Brain pericyte (primary cell): ENCODE measurements around the gene EIF3F.

Experiments
- DNase-seq: peaks from one replicate; pipeline ENCODE4 v3.0.0-alpha.2; 2012; ENCODE audit warnings: low read depth, low spot score

EIF3F gene

DNA sequence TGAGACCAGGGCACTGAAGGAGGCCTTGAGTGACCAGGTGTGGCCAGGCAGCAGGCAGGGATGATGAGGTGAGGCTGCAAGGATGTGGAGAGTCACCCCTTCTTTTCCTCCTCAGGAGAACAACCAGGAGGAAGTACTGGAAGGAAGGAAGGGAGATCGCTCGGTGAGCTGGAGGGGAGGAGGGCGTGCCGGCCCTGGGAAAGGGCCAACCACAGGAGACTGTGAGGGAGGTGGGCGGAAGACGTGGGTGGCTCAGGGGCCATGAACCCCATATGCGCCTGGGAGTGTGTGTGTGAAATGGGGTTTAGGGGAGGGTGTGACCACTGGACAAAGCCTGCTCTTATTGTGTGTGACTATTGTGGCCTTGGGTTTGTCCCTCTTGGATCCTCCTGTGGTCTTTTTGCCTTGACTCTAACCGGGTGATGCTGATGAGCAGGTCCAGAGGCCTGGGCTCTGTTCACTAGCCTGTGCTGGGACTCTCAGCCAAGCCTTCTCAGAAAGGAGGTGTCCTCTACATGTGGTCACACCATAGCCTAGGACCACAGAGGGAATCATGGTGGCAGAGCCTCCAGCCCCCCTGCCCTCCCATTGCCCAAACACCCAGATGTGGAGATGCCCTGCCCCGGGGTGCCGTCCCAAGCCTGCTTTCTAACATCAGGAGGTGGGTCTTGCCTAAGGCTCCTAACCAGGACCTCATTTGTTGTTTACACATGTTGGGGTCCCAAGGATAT, 52.6 kb downstream of the EIF3F start:
- DNase-seq: no peak

DNA sequence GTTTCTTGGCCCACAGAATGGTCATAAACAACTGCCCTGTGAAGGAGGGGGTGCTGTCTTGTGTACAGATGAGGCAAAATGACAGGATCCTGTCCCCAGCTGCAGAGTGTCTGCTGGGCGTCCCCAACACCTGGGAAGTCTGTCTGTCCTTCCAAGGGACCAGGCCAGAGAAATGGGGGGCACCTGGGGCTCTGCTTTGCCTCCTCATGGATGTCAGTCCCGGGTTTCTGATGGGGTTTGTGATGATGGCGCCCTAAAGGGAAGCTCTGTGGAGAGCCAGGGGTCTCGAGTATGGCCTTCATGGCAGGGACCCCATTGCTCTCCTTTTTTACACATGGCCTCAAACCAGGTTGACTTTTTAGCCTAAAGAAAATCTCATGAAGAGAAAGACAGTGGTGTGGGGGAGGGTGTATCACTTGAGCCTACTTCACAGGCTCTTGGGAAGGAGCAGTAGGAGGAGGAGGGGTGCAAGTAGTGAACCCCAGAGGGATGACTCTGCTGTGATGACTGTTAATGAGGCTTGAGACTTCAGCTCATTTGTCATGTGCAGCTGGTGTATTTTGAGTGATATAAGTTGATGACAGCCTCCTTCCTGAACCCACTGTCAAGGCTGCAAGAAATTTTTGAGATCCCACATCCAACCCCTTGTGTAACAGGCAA, 53.3 kb downstream of the EIF3F start:
- no peak for DNase-seq

DNA sequence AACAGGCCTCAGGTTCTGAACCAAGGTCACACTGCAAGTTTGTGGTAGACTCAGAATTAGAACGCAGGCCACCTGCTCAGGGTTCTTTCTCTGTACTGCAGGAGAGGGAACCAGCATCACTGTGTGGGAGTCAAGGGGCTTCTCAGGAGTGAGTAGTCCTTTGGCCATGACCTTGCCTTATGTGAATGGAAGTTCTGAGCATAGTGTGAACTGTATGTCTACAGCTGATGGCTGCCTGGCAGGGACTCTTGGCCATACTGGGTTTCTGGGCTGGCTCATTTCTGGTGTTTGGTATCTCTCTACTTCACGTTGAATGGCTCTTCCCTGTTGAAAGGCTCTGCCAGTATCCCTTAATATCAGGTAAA, 53.8 kb downstream of the EIF3F start:
- DNase-seq: no peak

DNA sequence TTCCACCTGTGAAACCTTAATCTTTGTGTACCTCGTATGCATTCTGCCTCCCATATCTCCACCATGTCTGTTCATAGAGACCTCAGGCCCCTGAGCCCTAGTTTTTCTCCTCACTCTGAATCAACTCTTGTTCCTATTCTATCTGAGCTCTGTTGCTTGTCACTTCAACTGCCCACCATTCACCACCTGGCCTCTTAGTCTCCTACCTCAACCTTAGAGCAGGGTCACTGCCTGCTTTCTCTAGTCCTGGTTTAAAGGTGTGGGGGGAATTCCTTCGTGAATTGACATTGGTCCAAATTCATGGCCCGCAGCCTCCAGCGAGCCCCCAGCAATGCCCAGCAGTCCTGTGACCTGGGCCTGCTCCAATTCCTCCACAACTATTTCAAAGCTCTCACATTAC, 54.4 kb downstream of the EIF3F start:
- DNase-seq: no peak

DNA sequence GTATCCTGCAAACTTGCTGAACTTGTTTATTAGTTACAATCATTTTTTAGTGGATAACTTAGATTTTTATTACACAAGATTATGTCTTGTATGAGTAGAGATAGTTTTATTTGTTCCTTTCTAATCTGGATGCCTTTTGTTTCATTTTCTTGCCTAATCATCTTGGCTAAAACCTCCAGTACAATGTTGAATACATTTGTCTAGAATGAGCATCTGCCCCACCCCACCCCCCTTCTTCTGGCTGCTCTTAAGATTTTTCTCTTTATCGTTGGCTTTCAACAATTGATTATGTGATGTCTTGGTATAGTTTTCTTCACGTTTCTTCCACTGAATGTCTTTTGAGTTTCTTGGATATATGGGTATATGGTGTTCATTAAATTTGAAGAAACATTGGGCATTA, 56.6 kb downstream of the EIF3F start:
- DNase-seq: no peak

DNA sequence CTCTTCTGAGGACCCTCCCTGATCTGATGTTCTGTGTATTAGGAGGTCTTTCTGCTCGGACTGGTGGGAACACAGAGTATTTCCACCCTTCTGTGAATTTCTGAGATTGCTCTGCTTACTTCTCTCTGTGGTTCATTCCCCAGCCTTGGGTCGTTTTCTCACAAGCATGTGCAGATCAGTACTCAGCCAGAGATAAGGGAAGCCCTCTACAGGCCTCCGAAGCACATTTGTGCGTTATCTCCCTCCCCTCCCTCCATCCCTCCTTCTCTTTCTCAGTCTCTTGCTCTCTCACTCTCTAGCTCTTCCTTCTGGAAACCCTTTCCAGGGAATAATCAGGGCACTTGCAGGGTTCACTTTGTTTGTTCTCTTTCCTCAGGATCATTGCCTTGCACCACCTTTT, 58.7 kb downstream of the EIF3F start:
- no peak for DNase-seq

DNA sequence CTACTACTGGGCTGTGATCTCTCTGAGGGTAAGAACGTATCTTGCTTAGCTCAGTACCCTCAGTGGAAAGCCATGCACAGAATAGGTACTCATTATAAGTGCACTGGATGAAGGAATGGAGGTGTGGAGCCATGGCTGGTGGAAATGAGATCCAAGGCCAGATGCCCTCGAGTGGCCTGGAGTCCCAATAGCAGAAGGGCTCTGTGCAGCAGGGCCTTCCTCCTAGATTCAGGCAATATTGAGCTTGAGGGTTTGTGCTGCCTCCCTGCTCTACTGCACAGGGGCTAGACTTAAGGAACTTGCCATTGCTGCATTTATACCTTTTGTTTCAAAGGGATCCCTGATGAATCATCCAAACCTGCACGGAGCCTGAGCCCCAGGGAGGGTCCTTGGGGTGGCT, 60.2 kb downstream of the EIF3F start:
- no peak for DNase-seq

DNA sequence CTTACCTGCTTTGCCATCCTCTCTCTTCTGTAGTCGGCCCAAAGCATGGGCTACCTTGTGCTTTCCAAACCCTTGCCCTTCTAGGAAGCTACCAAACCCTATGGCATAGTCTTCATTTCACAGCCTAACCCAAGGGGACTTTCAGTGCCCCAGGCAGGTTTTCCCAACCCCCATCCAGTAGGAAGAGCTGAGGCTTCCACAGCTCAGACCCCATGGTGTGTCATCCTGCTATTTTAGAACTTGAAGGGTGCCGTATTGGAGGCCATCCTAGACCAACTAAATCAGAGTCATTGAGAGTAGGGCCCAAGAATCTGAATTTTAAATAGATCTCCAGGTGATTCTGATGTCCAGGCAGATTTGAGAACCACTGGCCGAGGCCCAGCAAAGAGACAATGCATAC, 61.9 kb downstream of the EIF3F start:
- DNase-seq: no peak
